GM19240 (cell line): Measurements from ENCODE around the gene OR7A10.

Experiments
- DNase-seq: peaks from one replicate; pipeline ENCODE4 v3.0.0; 2011; ENCODE audit warnings: low spot score; ENCODE audit not compliant: insufficient read length

OR7A10 gene

GRCh38 chr19:14848822-14849221 lies at the start of gene OR7A10:
Gene OR7A10 (minus strand): TSS chr19:14848922. CDS start chr19:14841877, 7,045 bp downstream.
- DNase-seq, result no peak

GRCh38 chr19:14890643-14891379 lies 42.1 kb upstream of the OR7A10 start:
- DNase-seq, result no peak

- no peak for DNase-seq
Observed at GRCh38 chr19:14889994-14890642, 41.4 kb upstream of the OR7A10 start.

- DNase-seq, result no peak
Observed at GRCh38 chr19:14886032-14886431, 37.3 kb upstream of the OR7A10 start, which contains the start of gene OR7A17. Gene OR7A17 (minus strand): TSS chr19:14886132. CDS start chr19:14881355, 4,777 bp downstream.

GRCh38 chr19:14871619-14872230 lies 23.0 kb upstream of the OR7A10 start:
- no peak for DNase-seq

- DNase-seq, result no peak
Observed at GRCh38 chr19:14868497-14868896, 19.8 kb upstream of the OR7A10 start.

- DNase-seq, result no peak
Observed at GRCh38 chr19:14843578-14843977, 5.1 kb downstream of the OR7A10 start.

GRCh38 chr19:14843169-14843568 lies 5.6 kb downstream of the OR7A10 start:
- DNase-seq, result no peak

GRCh38 chr19:14840206-14840605 lies 8.5 kb downstream of the OR7A10 start:
- no peak for DNase-seq

- DNase-seq, result no peak
Observed at GRCh38 chr19:14837391-14837790, 11.3 kb downstream of the OR7A10 start.

GRCh38 chr19:14835011-14835410 lies 13.7 kb downstream of the OR7A10 start, which contains the start of the genes OR7A5 and OR7C1:
Gene OR7A5 (minus strand): TSS chr19:14835185. CDS start chr19:14828241, 6,944 bp downstream.
Gene OR7C1 (minus strand): TSS chr19:14835185. CDS start chr19:14800136, 35,049 bp downstream.
- DNase-seq, result no peak

- DNase-seq, result no peak
Observed at GRCh38 chr19:14830702-14831101, 18.0 kb downstream of the OR7A10 start.

- DNase-seq, result no peak
Observed at GRCh38 chr19:14826006-14826405, 22.7 kb downstream of the OR7A10 start.

- DNase-seq, result no peak
Observed at GRCh38 chr19:14821937-14822336, 26.8 kb downstream of the OR7A10 start.

GRCh38 chr19:14818588-14818987 lies 30.1 kb downstream of the OR7A10 start:
- DNase-seq, result no peak

GRCh38 chr19:14817052-14817451 lies 31.7 kb downstream of the OR7A10 start:
- DNase-seq, result no peak

GRCh38 chr19:14814982-14815652 lies 33.6 kb downstream of the OR7A10 start:
- DNase-seq, result no peak

GRCh38 chr19:14809272-14810057 lies 39.3 kb downstream of the OR7A10 start:
- DNase-seq, result no peak

GRCh38 chr19:14804765-14805164 lies 44.0 kb downstream of the OR7A10 start:
- DNase-seq, result no peak

GRCh38 chr19:14798760-14799159 lies 50.0 kb downstream of the OR7A10 start:
- no peak for DNase-seq

- no peak for DNase-seq
Observed at GRCh38 chr19:14796021-14796420, 52.7 kb downstream of the OR7A10 start.
